Non-pigmented ciliary epithelial cell (primary cell): ENCODE measurements around the gene TRIM3.

Experiments used
- DNase-seq: peaks from one replicate; pipeline ENCODE4 v3.0.0-alpha.2; 2010; ENCODE audit warnings: low read depth

Gene TRIM3

DNA sequence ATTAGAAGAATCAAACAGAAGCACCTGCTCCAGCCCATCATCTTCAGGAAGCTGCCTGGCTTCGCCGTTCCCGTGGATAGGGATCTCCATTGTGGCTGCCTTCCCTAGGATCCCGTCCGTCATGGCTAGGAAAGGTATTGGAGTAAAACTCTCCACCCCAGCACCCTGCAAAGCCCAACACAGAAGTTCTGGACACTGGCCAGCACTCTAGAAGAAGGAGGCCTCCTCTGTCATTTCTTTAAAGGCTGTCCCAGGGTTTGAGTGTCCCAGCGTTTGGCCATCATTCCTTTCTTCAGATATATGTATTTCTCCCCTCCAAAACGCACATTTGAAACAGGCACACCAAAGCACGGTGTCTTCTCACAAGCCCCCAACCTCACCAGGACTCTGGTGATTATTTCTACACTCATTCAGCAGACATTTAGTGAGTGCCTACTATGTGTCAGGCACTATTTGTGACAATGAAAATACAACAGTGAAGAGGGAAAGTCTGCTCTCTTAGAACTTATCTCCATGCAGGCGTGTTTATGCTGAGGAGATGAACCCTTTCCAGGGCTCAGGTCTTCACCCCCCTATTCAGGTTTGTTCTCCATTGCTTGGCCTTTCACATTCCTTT, 6.7 kb upstream of the TRIM3 start:
- no peak for DNase-seq

DNA sequence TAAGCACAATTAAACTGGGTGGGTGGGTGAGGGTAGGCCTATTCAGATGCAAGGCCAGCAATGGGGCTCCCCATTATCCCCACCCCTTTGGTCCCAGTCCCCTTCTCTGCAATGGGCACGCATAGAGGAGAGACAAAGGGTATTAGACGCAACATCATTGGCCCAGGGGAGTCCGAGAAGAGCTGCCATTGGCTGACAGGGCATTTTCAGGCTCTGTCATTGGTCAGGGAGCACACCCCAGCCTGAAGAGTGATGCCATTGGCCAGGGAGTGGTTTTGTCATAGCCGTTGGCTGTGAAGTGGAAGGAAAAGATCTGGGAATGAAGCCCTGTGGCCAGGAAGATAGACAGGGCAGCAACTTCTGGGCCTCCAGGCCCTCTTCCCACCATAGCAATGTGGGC, 2.8 kb upstream of the TRIM3 start:
- no peak for DNase-seq

GRCh38 chr11:6475936-6476335, 2.2 kb upstream of the TRIM3 start:
- DNase-seq: no peak

GRCh38 chr11:6474806-6475500, 1.2 kb upstream of the TRIM3 start:
- no peak for DNase-seq

GRCh38 chr11:6474413-6474792, 662 bp upstream of the TRIM3 start:
- DNase-seq: no peak

DNA sequence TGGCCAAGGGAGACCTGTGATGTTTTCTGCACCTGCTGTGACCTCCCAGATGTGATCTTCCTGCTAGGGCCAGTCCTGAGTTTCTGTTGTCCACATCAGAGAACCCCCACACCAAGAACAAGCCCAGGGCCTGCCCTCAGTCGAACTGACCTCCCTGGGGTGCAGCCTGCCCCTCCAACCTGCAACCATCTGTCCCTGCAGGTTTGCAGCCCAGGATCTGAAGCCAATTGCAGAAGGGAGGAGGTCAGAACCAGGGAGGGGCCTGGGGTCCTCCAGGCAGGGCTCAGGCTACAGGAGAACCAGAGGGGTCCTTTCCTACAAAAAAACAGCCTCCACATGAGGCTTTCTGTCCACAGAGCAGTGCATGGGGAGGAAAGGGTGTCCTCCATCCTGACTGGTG, 807 bp downstream of the TRIM3 start:
- DNase-seq: no peak

- DNase-seq: no peak
Measured at GRCh38 chr11:6469599-6469998, 4.1 kb downstream of the TRIM3 start.

DNA sequence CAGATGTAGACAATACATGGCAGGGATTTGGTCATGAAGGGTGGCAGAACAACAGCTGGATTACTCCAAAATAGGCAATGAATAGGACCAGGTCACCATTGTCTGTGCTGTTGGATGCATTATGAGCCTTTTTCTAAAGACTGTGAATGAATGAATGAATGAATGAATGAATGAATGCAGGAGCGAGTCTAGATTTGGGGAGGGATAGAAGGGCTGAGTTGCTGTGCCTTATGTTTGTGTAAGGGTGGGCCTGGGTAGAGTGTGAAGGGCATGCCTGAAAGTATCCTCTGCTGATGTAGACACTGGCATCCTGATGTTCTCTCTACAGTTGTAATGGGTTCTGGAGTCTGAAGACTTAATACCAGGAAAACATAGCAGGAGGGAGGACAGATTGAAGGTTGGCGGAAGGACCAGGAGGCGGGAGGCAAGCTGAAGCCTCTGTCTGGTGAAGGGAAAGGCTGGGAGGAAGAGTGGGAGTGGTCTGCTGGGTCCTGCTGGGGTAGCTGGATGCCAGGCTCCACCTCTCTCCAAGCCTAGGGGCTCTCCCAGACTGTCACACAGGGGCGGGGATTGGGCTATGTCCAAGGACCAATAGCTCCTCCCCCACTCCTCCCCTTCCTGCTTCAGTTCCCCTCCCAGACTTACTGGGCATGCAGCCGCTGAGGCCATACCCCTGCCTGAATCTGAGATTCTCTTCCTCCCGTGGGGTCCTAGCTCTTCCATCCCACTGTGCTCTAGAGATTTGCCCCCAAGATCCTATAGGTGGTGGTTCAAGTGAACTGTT, 4.8 kb downstream of the TRIM3 start:
- no peak for DNase-seq

DNA sequence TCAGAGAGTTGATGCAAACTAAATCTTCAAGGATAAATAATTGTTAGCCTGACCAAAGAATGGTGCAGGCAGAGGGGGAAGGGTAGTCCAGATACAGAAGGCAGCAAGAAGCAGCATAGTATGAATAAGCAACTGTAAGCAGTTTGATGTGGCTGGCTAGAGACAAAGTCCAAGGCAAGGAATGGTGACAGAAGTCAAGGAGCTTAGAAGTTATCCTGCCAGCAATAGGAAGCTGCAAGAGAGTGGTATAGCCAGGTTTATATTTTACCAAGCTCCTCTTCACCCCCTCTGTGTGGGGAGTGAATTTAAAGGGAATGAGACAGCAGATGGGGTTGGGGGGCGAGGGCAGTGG, 14.7 kb downstream of the TRIM3 start:
- no peak for DNase-seq

DNA sequence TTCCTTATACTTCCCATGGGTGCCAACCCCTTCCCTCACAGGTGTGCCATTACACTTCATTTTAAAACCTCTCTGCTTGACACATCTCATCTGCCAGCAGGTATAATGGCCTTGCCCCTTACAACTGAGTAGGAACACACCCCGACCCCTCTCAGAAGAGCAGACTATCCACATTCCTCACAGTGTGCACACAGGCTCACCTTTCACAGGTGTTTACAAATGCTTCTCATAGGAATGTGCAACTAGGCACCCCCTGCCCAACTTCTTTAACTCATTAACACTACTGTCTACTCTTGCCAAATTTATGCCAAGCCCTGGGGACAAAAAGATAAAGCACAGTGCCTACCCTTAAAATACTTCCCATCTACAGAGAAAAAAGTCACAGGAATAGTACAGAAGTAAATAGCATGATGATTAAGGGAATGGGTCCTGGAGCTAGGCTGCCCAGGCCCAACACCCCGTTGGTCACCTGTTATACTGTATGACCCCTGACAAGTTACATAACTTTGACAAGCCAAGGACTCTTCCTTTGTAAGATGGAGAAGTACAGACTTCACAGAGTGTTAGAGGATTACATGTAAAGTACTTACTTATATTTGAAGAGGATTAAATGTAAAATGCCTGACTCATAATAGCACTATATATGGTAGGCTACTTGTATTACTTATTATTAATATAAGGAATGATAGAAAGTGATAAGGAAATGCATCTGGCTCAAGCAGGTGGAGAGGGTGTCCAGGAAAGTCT, 15.2 kb downstream of the TRIM3 start:
- DNase-seq: no peak

- no peak for DNase-seq
Measured at GRCh38 chr11:6457581-6458320, 16.0 kb downstream of the TRIM3 start.

GRCh38 chr11:6456361-6457073, 17.2 kb downstream of the TRIM3 start:
- no peak for DNase-seq

GRCh38 chr11:6455070-6455469, 18.7 kb downstream of the TRIM3 start:
- DNase-seq: no peak

GRCh38 chr11:6453152-6453551, 20.6 kb downstream of the TRIM3 start:
- no peak for DNase-seq

DNA sequence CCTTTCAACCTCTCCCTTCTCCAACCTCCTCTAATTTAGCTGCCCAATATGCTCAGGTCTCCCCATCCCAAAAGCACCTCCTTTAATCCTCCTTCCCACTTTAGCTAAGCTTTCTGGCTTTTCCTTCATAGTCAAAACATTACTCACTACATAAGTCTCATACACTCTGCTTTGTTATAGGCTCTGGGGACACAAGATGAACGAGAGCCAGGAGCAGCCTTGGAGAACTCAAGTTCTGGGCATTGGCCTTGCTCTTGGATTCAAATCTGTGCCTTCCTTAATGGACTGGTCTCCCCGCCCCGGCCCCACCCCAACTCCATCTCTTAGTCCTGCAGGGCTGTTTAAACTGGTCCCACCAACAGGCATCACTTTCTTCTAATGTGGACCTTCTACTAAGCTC, 21.5 kb downstream of the TRIM3 start:
- no peak for DNase-seq

DNA sequence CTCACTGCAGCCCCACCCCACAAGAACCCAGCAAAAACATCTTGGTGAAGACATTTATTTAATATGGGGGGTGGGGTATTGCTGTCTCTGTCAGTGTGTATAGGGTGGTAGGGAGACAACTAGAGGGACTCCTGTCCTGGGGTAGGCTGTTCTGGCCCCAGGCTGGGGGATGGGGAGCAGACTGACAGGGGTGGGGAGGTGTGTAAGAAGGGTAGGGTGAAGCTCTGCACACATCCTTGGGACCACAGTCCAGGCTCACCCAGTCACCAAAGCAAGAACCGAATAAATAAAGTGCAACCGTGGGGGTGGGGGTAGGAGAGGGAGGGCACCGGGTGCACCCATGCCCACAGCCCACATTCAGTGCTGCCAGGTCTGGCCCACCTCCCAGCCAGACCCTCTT, 25.2 kb downstream of the TRIM3 start:
- DNase-seq: no peak

- no peak for DNase-seq
Measured at GRCh38 chr11:6443269-6444003, 30.3 kb downstream of the TRIM3 start.

GRCh38 chr11:6442441-6442840, 31.3 kb downstream of the TRIM3 start:
- no peak for DNase-seq

DNA sequence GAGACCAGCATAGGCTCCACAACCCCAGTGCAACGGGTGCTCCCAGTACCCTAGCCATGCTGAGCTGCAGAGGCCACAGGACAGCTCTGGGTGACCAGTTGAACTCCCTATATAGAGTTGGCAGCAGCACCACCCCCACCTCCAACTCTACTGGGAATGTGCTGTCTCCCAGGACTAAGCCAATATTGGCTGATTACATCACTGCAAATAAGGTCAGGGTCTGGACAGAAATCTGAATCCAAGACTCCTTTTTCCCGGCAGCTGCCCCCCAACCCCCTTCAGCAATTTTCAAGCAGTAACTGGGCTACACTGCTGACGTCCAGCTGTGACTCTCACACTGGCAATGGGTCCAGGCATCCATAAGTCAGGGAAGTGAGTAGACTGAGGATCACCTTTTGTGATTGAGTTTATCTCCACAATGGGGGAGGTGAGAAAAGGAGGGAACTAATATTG, 32.8 kb downstream of the TRIM3 start, which contains the start of gene HPX:
TSS of gene HPX (minus strand) at position 82 of the 453 bp plus-strand sequence. CDS start at position 58, 24 bp downstream.
- DNase-seq: no peak

DNA sequence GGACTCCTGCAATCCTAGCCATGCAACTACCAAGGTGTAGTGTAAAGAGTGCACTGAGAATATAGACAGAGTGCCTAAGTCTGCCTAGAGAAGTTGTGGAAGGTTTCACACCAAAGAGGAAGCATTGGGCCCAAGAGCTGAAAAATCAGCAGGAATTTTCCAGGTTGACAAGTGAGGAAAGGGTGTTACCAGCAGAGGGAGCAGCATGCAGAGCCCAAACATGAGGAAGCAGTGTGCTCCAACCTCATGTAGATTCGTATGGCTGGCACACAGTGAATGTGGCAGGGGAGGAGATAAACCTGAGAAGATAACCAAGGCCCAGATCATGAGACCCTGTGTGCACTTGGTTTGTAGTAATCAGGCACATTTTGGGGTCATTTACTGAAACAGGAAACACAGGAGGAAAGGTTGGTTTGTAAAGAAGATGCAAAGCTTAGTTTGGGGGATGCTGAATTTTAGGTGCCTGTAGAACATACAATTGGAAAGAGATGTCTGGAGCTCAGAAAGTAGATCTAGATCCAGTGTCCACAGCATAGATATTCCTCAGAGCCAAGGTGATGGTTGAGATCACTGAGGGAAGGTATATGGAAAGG, 34.7 kb downstream of the TRIM3 start:
- no peak for DNase-seq
